HPDE6-E6E7 (cell line): Measurements from ENCODE around the gene ITPKC.

Experiments used
- DNase-seq: peaks from one replicate; pipeline ENCODE4 v3.0.0; 2011; ENCODE audit warnings: missing footprints; ENCODE audit errors: extremely low spot score

Gene ITPKC

GRCh38 chr19:40740747-40741146 lies 23.8 kb downstream of the ITPKC start:
- DNase-seq = no peak

- DNase-seq = no peak
Observed at GRCh38 chr19:40741527-40742390, 24.8 kb downstream of the ITPKC start.

- no peak for DNase-seq
Observed at GRCh38 chr19:40742477-40742876, 25.6 kb downstream of the ITPKC start.

GRCh38 chr19:40742886-40743285 lies 26.0 kb downstream of the ITPKC start:
- no peak for DNase-seq

- no peak for DNase-seq
Observed at GRCh38 chr19:40743926-40744325, 27.0 kb downstream of the ITPKC start.

GRCh38 chr19:40744554-40745401 lies 27.9 kb downstream of the ITPKC start:
- DNase-seq = no peak

- DNase-seq = no peak
Observed at GRCh38 chr19:40745402-40745780, 28.5 kb downstream of the ITPKC start.

GRCh38 chr19:40747536-40747935 lies 30.6 kb downstream of the ITPKC start:
- no peak for DNase-seq

GRCh38 chr19:40750058-40750873 lies 33.4 kb downstream of the ITPKC start, which contains the start of gene ACTMAP:
Gene ACTMAP (minus strand): TSS chr19:40750477. CDS start chr19:40749803, 674 bp downstream.
- DNase-seq = peak; percentile 99

- DNase-seq = peak; percentile 94
Observed at GRCh38 chr19:40750874-40751537, 34.1 kb downstream of the ITPKC start, which contains the start of gene SNRPA. Gene SNRPA (plus strand): TSS chr19:40751203. CDS start chr19:40751409, 206 bp downstream.

- DNase-seq = no peak
Observed at GRCh38 chr19:40752257-40752781, 35.4 kb downstream of the ITPKC start.

GRCh38 chr19:40754611-40755247 lies 37.8 kb downstream of the ITPKC start:
- DNase-seq = no peak

GRCh38 chr19:40755248-40755624 lies 38.3 kb downstream of the ITPKC start:
- no peak for DNase-seq

GRCh38 chr19:40755791-40756190 lies 38.9 kb downstream of the ITPKC start:
- DNase-seq = no peak

GRCh38 chr19:40756502-40757110 lies 39.7 kb downstream of the ITPKC start:
- no peak for DNase-seq

GRCh38 chr19:40758491-40758890 lies 41.6 kb downstream of the ITPKC start:
- no peak for DNase-seq

GRCh38 chr19:40759352-40759751 lies 42.4 kb downstream of the ITPKC start:
- no peak for DNase-seq

GRCh38 chr19:40762754-40763470 lies 46.0 kb downstream of the ITPKC start:
- DNase-seq = no peak

GRCh38 chr19:40763526-40763925 lies 46.6 kb downstream of the ITPKC start:
- DNase-seq = no peak
